ENCODE data around the gene UCK2. TPM values are rescaled to one million over a fixed set of nuclear protein-coding genes. Genes with fewer than 3 reads are reported as not detected.

Gene UCK2
- total and polyA plus RNA-seq, 9 of the 15 experiments (the other 6 are each of a cell fraction or from before 2014, with no cell fraction given) = 71.6 to 145 (median 95.8) TPM

- TF ChIP-seq ZNF407 (IDR thresholded peaks at IDR 0.05; ENCODE audit: low read depth) = no peak
- TF ChIP-seq BACH1 (tag; IDR thresholded peaks at IDR 0.05) = no peak
- TF ChIP-seq CEBPG (CRISPR knock-in tag; IDR thresholded peaks at IDR 0.05) = no peak
- no peak for TF ChIP-seq CEBPG (tag; conservative IDR thresholded peaks at IDR 0.05 in 1 of 2, IDR thresholded peaks at IDR 0.05 in 1 of 2)
- TF ChIP-seq NFATC3 (IDR thresholded peaks at IDR 0.05) = no peak
- TF ChIP-seq SNIP1 (IDR thresholded peaks at IDR 0.05; ENCODE audit: low read depth) = no peak
- no peak for TF ChIP-seq THAP7 (CRISPR knock-in tag; IDR thresholded peaks at IDR 0.05)
- TF ChIP-seq ZNF277 (CRISPR knock-in tag; IDR thresholded peaks at IDR 0.05; ENCODE audit: borderline replicate concordance) = no peak
- no peak for TF ChIP-seq XRCC5 (IDR thresholded peaks at IDR 0.05; ENCODE audit: low read depth, low read length)
- TF ChIP-seq ADNP (tag; IDR thresholded peaks at IDR 0.05) = no peak
- TF ChIP-seq SRSF3 (IDR thresholded peaks at IDR 0.05; ENCODE audit: insufficient read depth, low read length) = no peak
- no peak for TF ChIP-seq BRD4 (IDR thresholded peaks at IDR 0.05)
- no peak for TF ChIP-seq GTF2A2 (tag; IDR thresholded peaks at IDR 0.05)
- TF ChIP-seq CHCHD3 (CRISPR knock-in tag; IDR thresholded peaks at IDR 0.05) = no peak
- no peak; a peak in 1 of 4 replicates for TF ChIP-seq ZMIZ1 (IDR thresholded peaks at IDR 0.05; ENCODE audit: low read depth in 2 of 2, low read length in 2 of 2)
- no peak for TF ChIP-seq SRSF1 (IDR thresholded peaks at IDR 0.05; ENCODE audit: low read depth, low read length)
Measured at GRCh38 chr1:165842671-165843129, 15.3 kb downstream of the UCK2 start (continued).

All from K562 (cell line).